Activated T-cell treated with anti-CD3 and anti-CD28 coated beads for 1 hour (primary cell): Measurements from ENCODE around the gene ACP6.
"Not testable (repeated sequence)": the region's sequence is repeated elsewhere in the genome, so short reads cannot be mapped to it uniquely, and the experiment has no call there.

Source experiments
- DNase-seq: peaks from one replicate; pipeline ENCODE4 v3.0.0-alpha.2; 2020; ENCODE audit warnings: low read depth

Gene ACP6

GRCh38 chr1:147670319-147671001, at the start of gene ACP6:
TSS of gene ACP6 (minus strand) at chr1:147670524. CDS start at chr1:147670048, 476 bp downstream.
- peak; percentile 74 for DNase-seq

- no peak for DNase-seq
Observed at GRCh38 chr1:147719711-147720225, 49.4 kb upstream of the ACP6 start.

GRCh38 chr1:147719029-147719698, 48.8 kb upstream of the ACP6 start:
- DNase-seq: no peak

- DNase-seq: no peak
Observed at GRCh38 chr1:147717706-147718097, 47.4 kb upstream of the ACP6 start.

GRCh38 chr1:147717051-147717705, 46.9 kb upstream of the ACP6 start:
- no peak for DNase-seq

GRCh38 chr1:147712605-147713004, 42.3 kb upstream of the ACP6 start:
- DNase-seq: no peak

GRCh38 chr1:147700042-147701006, 30.0 kb upstream of the ACP6 start:
- peak; percentile 28 for DNase-seq

- DNase-seq: no peak
Observed at GRCh38 chr1:147699686-147700041, 29.3 kb upstream of the ACP6 start.

GRCh38 chr1:147683163-147683763, 12.9 kb upstream of the ACP6 start:
- DNase-seq: no peak

GRCh38 chr1:147680608-147681235, 10.4 kb upstream of the ACP6 start:
- DNase-seq: not testable (repeated sequence)

- not testable (repeated sequence) for DNase-seq
Observed at GRCh38 chr1:147677681-147678080, 7.4 kb upstream of the ACP6 start.

- DNase-seq: no peak
Observed at GRCh38 chr1:147676311-147677085, 6.2 kb upstream of the ACP6 start.

GRCh38 chr1:147673816-147674215, 3.5 kb upstream of the ACP6 start:
- DNase-seq: no peak

GRCh38 chr1:147673406-147673805, 3.1 kb upstream of the ACP6 start:
- no peak for DNase-seq

GRCh38 chr1:147669469-147670318, 630 bp downstream of the ACP6 start:
- DNase-seq: no peak

- DNase-seq: no peak
Observed at GRCh38 chr1:147665521-147665920, 4.8 kb downstream of the ACP6 start.

GRCh38 chr1:147664206-147664605, 6.1 kb downstream of the ACP6 start:
- no peak for DNase-seq

GRCh38 chr1:147654511-147654910, 15.8 kb downstream of the ACP6 start:
- no peak for DNase-seq

- no peak for DNase-seq
Observed at GRCh38 chr1:147652306-147652705, 18.0 kb downstream of the ACP6 start.
